NT2/D1 (cell line): Measurements from ENCODE around the gene FOXL3.

Experiments used
- DNase-seq: peaks from one replicate; pipeline ENCODE4 v3.0.0-alpha.2; 2011; ENCODE audit warnings: low read depth, low spot score
- H3K27me3 ChIP-seq: 2 replicates; pipeline ENCODE4 v1.6.0; 2011; ENCODE audit warnings: mild to moderate bottlenecking; ENCODE audit not compliant: insufficient read length, insufficient read depth
- H3K36me3 ChIP-seq: 2 replicates; pipeline ENCODE4 v1.6.1; 2011; ENCODE audit warnings: mild to moderate bottlenecking, low read length, mixed read lengths; ENCODE audit not compliant: insufficient read depth, insufficient read length
- H3K4me1 ChIP-seq: 2 replicates; pipeline ENCODE4 v1.5.1; 2011; ENCODE audit not compliant: insufficient read depth, insufficient read length
- H3K4me3 ChIP-seq: 2 replicates; pipeline ENCODE4 v1.5.1; 2011; ENCODE audit warnings: low read depth; ENCODE audit not compliant: insufficient read length
- H3K9ac ChIP-seq: 2 replicates; pipeline ENCODE4 v1.6.0; 2011; ENCODE audit warnings: low read depth; ENCODE audit not compliant: insufficient read length
- H3K9me3 ChIP-seq: 2 replicates; pipeline ENCODE4 v1.5.1; 2011; ENCODE audit warnings: mild to moderate bottlenecking, low read length; ENCODE audit not compliant: insufficient read depth
- SUZ12 ChIP-seq: IDR thresholded peaks from 2 replicates; pipeline ENCODE4 v1.6.1; 2011; ENCODE audit not compliant: insufficient read length, insufficient read depth; ENCODE audit errors: extremely low read depth
- YY1 ChIP-seq: IDR thresholded peaks from 2 replicates; pipeline ENCODE4 v1.6.1; 2011; ENCODE audit not compliant: insufficient read length, insufficient read depth
- ZNF274 ChIP-seq: IDR thresholded peaks from 2 replicates; pipeline ENCODE4 v1.6.1; 2011; ENCODE audit warnings: mild to moderate bottlenecking, low read depth, low read length

The FOXL3 gene

GRCh38 chr7:340200-340937 is 50.4 kb downstream of the FOXL3 start:
- DNase-seq, result no peak
- peak overlapping the region; percentile 34 for H3K9ac ChIP-seq
- H3K27me3 ChIP-seq, result peaks cover 3% of the 10 kb centered on the region
- no peaks in the 10 kb centered on the region for H3K36me3 ChIP-seq
- TF ChIP-seq YY1, result no peak
- no peak for TF ChIP-seq SUZ12
- TF ChIP-seq ZNF274, result no peak
- no peak overlapping the region for H3K4me3 ChIP-seq
- peaks cover 10% of the 10 kb centered on the region for H3K4me1 ChIP-seq
- no peaks in the 10 kb centered on the region for H3K9me3 ChIP-seq
